Testis (tissue), 2 donors: ENCODE results near the gene RAB36.

Source experiments
- POLR2A ChIP-seq: fragments of 450-650 bp; IDR thresholded peaks from one replicate; pipeline ENCODE4 v1.6.1; 2017; ENCODE audit warnings: antibody characterized with exemption, mild to moderate bottlenecking, moderate library complexity
- TF ChIP-seq, protein P1 (sequence below), 3 experiments: fragments of 450-650 bp in 2 of 3; fragments of 200-600 bp in 1 of 3; sonication (generic) in 1 of 3; IDR thresholded peaks; one replicate each; pipeline ENCODE4 v1.5.1; 2016 to 2019; ENCODE audit warnings: antibody characterized with exemption in 3 of 3, mild to moderate bottlenecking in 2 of 3, moderate library complexity in 1 of 3

DNA sequence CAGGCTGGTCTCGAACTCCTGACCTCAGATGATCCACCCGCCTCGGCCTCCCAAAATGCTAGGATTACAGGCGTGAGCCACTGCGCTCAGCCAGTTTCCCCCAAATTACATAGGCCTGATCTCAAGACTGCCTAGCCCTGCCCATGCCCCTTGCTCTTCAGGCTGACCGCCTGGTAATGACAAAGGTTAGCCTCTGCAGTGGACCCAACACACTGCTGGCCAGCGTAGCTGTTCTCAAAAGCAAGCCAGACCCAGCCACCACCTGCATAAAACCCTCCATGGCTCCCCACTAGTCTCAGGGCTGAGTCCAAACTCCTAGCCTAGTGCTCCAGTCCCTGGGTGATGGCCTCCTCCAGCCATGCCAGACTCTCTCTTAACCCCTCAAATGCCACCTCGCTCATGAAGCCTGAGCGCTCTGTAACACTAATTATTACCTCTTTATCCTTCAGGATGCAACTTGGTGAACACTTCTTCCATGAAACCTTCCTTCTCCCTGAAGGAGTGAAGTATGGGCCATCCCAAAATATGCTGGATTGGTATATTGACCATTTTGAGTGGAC is 2.7 kb upstream of the RAB36 start:
- no peak for TF ChIP-seq POLR2A
- TF ChIP-seq, protein P1, sequence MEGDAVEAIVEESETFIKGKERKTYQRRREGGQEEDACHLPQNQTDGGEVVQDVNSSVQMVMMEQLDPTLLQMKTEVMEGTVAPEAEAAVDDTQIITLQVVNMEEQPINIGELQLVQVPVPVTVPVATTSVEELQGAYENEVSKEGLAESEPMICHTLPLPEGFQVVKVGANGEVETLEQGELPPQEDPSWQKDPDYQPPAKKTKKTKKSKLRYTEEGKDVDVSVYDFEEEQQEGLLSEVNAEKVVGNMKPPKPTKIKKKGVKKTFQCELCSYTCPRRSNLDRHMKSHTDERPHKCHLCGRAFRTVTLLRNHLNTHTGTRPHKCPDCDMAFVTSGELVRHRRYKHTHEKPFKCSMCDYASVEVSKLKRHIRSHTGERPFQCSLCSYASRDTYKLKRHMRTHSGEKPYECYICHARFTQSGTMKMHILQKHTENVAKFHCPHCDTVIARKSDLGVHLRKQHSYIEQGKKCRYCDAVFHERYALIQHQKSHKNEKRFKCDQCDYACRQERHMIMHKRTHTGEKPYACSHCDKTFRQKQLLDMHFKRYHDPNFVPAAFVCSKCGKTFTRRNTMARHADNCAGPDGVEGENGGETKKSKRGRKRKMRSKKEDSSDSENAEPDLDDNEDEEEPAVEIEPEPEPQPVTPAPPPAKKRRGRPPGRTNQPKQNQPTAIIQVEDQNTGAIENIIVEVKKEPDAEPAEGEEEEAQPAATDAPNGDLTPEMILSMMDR (IDR thresholded peaks at IDR 0.05), result no peak
